Measurements from ENCODE around the gene TMEM19.

Gene TMEM19

DNA sequence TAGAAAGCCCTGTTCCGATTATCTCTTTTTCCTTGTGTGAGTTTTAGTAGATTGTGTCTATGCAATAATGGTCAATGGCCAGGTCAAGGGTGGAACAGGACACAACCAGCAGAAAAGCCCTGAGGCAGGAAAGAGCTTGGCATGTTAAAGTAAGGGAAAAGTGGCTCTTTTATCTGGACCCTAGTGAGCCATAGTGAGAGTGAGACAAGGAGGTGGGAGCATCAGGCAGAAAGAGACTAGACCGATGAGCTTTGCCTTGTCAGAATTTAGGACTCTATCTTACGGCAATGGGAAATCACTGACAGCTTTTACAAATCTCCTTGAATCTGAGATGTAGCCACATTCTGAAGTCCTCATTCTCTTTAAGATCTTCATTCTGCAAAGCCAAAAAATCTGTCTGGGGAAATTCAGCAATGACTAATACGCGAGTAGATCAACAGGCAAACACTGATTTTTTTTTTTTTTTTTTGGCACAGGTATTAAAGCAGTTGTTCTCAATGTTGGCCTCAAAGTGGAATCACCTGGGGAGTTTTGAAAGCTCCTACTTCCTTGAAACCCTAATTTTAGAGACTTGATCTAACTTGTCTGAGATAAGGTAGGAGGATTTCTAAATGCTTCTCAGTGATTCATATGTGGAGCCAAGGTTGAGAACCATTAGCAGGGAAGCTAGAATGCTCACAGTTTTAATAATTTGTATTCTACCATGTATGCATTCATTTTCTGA, 33.9 kb downstream of the TMEM19 start:
- DNase-seq, result no peak

DNA sequence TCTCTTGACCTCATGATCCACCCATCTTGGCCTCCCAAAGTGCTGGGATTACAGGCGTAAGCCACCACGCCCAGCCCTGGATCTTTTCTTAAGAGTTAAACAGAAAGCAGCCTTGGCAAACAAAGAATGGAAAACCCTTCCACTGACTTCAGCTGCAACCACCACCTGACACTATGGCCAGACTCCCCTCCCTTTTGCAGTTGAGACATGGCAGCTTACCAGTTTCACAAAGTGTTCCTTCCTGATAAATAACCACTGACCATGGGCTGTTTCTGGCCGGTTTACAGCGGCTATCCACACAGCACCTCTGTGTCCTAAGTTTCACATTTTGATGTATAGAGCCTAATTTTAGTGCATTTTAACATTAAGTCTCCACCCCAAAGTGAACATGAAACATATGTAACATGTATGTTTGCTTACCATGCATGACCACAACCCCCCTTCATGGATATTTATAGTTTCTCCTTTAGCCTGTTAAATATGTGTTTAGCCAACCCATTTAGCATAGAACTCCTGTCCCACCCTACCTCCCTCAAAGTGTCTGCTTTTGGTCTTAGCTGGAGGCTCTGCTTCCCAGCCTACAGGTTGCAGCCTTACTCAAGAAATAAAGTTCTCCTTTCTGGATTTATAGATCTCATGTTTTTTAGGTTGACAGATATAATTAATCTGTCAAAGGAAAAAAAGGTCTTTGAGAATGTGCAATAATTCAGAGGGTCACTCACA, 36.1 kb downstream of the TMEM19 start:
- no peak for DNase-seq

DNA sequence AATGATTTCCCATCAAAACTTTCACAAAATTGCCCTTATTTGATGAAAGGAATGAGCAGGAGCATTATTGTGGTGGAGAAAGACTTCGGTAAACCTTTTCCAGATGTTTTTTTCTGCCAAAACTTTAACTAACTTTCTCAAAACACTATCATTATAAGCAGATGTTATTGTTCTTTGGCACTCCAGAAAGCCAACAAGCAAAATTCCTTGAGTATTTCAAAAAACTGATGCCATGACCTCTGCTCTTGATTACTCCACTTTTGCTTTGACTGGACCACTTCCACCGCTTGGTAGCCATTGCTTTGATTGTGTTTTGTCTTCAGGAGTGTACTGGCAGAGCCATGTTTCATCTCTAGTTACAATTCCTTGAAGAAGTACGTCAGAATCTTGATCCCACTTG, 39.1 kb downstream of the TMEM19 start:
- DNase-seq, result no peak

DNA sequence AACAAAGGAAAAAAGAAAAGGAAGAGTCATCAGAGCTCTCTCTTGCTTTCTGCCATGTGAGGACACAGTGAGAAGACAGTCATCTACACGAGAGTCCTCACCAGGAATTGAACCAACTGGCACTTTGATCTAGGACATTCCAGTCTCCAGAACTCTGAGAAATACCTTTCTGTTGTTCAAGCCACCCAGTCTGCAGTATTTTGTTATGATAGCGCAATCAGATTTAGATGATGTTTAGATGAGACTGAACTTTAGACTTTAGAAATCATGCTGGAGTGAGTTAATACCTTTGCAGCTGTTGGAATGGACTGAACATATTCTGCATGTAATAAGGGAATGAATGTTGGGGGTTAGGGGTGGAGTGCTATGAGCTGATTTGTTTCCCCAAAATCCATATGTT, 40.7 kb downstream of the TMEM19 start:
- no peak for DNase-seq

DNA sequence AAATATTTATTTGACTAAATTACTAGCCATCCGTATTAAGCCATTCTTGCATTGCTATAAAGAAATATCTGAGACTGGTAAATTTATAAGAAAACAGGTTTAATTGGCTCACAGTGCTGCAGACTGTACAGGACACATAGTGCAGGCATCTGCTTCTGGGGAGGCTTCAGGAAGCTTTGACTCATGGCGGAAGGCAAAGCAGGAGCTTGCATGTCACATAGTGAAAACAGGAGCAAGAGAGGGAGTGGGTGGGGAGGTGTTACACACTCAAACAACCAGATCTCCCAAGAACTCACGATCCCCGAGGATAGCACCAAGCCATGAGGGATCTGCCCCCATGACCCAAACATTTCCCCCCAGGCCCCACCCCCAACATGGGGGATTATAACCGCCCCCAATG, 42.1 kb downstream of the TMEM19 start:
- DNase-seq, result no peak

DNA sequence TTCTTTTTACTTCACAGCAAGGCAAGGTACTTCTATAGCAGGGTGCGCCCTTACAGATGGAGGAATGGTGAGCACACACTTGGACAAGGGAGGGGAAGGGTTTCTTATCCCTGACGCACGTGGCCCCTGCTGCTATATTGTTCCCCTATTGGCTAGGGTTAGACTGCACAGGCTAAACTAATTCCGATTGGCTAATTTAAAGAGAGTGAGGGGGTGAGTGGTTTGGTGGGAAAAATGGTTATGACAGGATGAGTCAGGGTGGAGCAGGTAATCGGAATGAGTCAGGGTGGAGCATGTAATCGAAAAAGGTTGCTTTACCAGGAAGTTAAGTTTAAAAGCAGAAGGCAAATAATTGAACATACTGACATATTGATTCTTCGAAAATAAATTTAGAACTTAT, 45.1 kb downstream of the TMEM19 start:
- DNase-seq, result no peak

DNA sequence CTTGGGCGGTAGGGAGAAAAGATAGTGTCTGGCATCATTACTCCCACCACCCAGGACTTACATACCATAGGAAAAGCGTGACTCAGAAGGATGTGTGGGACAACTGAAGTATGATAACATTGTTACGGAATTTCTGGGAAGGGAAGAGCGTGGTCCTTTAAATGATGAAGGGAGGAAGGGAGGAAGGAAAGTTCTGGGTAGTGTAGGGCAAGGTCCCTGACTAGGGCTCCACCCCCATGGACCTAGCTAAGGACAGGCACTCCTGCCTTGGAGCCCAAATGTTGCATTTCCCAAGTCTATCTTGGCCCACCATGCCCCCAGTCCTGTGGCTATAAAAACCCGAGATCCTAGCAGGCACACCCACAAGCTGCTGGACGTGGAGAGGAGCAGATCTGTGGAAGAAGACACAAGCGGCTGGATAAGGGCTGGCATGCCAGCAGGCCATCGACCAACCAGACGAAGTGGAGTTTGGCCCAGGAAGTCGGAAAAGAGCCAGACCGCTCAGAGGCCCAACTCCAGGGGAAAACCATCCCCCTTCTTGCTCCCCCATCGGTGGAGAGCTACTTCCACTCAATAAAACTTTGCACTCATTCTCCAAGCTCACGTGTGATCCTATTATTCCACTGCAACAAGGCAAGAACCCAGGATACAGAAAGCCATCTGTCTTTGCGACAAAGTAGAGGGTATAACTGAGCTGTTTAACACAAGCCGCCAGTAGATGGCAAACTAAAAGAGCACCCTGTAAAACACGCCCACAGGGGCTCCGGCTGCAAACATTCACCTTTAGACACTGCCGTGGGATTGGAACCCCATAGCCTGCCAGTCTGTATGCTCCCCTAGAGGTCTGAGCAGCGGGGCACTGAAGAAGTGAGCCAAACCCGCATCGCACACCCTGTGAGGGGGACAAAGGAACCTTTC, 45.8 kb downstream of the TMEM19 start:
- no peak for DNase-seq

DNA sequence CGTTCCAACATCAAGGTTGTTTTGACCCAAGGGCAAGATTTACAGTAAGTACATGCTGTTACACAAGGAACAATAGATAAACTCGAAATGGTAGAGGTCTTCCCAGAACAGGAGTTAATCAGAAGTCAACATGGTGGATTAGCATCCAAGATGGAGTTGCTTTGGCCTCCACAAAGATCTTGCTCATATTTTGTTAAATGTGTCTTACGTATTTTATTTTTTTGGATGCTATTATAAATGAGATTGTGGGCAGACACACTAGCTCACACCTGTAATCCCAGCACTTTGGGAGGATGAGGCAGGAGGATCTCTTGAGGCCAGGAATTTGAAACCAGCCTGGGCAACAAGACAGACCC, 46.5 kb downstream of the TMEM19 start:
- no peak for DNase-seq

DNA sequence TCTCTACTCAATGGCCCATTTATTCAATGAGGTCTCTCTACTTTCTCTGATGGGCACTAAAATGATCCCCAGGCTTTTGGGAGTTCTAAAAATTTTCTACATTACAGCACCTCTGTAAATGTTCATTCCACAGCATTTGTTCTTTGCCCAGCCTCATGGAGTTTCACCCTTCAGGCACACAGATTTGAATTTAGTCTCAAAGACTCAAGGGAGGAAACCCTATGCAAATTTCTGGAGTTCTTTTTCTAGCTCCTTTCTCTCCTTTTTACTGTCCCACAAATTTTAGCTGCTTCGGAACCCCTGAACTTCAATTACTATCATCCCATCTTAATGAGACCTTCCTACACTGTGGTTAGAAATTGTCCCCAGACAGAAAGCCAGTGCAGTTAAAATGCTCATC, 51.3 kb downstream of the TMEM19 start:
- DNase-seq, result no peak

DNA sequence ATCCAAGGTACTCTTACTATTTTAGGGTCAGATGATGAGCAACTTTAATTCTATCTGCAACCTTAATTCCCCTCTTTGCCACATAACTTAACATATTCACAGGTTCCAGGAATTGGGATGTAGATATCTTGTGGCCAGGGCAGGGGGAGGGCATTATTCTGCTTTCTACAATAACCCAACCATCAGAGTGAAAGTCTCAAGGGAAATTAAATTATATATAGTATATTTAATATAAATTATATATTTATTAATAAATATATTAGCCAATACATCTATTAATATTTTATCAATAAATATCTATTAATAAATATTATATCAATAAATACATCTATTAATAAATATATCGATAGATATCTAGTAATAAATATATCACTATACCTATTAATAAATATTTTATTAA, 57.1 kb downstream of the TMEM19 start:
- DNase-seq, result no peak

DNA sequence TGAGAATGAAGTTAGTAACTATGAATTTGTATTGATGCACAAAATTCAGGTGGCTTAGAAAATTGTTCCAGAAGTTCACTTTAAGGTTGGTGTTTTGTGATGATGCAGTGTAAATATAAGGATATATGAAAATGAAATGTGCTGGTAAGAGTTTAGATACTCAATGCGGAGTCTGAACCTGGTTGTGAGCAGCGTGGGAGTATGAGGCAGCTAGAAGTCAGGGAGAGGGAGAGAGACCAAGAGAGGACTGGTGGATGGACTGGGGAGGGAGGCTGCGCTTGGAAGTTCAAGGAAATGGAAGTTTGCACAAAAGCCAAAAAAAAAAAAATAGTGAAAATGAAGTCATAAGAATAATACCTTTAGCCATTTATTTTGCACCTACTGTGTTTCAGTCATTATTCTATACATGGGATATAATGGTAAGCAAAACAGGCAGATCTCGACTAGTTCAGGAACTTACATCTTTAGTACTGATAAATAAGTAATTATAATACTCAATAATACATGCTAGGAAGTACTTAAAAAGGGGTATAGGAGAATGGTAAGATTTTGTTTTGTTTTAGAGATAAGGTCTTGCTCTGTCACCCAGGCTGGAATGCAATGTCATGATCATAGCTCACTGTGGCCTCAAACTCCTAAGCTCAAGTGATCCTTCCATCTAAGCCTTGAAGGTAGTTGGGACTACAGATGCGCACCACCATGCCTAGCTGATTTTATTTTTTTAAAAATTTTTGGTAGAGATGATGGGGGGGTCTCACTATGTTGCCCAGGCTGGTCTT, 58.8 kb downstream of the TMEM19 start:
- DNase-seq, result no peak

DNA sequence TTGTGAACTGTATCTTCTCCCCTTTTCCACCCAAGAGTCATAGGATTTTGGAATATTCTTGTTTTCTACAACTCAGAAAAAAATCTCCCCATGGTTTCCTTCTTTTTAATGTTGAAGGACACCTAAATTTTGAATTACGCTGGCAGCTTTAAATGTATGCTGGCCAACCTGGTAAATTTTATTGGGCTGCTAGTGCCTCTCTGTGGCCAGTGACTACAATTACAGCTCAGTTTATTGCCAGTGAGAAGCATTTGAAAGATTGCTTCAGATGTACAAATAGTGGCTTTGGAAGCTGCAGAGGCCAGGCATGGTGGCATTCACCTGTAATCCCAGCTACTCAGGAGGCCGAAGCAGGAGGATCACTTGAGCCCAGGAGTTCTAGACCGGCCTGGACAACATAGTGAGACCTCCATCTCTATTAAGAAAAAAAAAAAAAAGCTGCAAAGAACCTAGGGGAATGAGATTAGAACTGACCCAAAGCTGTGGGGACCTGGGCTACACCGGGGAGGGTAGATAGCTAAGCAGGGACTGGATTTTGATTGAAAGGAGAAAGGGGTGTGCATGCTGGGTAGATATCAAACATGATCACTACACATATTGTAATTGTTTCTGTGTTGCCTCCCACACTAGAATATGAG, 61.2 kb downstream of the TMEM19 start:
- peak; percentile 45 for DNase-seq

DNA sequence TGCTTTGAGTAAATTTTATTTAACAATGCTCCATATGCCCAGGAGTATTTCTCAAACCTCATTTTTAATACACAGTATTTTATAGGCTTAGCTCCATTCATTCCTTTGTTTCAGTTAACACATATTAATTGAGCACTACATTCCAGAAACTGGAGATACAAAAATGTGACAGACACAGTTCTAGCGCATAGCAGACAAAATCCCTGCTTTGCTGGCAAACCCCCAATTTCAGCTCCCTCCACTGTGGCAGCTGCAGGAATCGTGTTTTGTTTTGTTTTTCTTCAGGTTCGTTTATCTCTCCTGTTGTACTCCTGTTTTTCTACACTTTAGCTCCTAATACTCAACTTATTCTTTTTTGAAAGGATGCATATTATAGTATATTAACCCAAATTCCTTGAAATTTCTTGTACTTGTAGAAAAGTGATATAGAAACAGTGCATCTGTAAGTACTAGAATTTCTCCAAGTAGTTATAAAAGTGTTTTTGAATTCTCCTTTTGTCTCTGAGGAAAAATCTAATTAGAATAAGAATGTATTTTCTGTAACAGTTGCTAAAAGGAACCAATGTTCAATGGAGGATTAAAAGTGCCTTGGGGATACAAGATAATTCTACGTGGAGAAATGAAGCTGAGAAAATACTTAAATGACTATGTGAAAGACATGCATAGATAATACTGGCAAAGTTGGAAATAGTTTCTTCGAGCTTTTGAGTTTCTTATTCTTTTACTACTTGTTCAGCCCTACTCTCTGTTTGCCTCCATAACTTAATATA, 62.4 kb downstream of the TMEM19 start:
- DNase-seq, result no peak

DNA sequence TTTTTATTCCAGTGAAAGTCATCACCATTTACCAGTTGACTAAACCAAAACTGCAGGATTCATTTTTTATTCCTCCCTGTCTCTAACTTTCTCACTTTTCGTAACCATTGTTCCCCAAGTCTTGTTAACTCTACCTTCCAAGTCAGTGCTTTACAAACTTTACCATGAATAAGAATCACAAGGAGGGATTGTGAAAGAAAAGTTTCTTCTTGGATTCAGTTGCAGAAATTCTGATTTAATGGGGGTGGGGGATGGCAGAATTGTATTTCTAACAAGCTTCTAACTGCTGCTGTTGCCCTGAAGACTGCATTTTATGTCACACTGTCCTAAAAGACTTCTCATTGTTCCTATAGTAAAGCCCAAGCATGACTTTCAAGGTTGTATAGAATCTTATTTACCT, 63.8 kb downstream of the TMEM19 start:
- no peak for DNase-seq

DNA sequence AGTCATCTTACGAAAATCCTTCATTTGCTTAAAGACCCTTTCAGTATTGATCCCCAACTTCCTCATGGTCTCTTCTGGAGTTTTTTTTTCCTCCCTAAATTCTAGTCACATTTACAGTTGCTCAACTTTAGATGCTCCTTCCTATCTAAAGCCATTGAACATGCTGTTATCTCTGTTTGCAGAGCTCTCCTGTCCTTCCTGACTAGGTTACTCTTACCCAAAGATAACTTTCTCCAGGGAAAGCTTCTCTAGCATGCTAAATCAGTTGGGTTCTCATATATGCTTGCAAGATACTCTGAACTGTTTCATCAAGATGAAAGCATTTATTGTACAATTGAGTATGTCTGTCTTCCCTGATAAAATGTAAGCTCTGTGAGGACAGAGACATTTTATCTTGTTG, 67.0 kb downstream of the TMEM19 start:
- no peak for DNase-seq

All from CD4-positive, alpha-beta T cell treated with Interferon gamma for 1 hour (primary cell).